PC-9 (cell line): Measurements from ENCODE around the gene EPB41.

Source experiments
- EZH2 ChIP-seq: fragments of 200-600 bp; sonication (generic); IDR thresholded peaks from 2 replicates; pipeline ENCODE4 v1.8.0; 2017; ENCODE audit warnings: antibody characterized with exemption, low read depth
- TF ChIP-seq, protein P1 (sequence below): fragments of 200-600 bp; sonication (generic); conservative IDR thresholded peaks from 2 replicates; pipeline ENCODE4 v1.6.1; 2017; ENCODE audit warnings: mixed run types, antibody characterized with exemption, mild to moderate bottlenecking, moderate library complexity

DNA sequence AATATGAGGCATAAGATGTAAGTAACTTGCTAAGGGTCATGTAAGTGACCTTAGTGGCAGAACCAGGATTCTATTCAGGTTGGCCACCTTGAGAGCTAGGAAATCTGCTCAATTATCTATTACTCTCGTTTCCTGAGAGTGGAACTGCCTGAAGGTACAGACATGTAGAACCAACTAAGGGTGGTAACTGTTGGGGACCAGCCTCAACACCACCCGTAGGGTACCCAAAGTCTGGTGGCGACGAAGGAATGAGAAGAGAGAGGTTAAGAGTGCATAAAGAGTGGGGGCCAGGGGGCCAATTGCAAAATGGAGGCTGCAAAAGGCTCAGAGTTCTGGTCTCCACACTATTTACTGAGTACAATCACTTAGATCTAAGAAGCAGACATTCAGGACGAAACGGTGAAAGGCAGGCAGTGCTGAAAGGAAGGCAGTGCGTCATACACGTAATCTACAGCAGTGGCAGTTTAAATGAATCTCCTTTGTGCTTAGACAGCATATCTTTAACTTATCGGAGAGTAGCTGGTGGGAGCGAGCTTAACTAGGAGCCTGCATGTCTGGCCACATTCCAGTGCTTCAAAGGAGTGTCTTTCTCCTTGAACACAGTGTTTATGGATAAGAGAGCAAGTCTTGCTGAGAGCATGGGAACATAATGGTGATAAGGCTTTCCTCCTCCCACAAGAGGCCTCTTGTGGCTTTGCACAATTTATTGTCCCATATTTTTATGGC, 242.3 kb downstream of the EPB41 start:
- TF ChIP-seq, protein P1, sequence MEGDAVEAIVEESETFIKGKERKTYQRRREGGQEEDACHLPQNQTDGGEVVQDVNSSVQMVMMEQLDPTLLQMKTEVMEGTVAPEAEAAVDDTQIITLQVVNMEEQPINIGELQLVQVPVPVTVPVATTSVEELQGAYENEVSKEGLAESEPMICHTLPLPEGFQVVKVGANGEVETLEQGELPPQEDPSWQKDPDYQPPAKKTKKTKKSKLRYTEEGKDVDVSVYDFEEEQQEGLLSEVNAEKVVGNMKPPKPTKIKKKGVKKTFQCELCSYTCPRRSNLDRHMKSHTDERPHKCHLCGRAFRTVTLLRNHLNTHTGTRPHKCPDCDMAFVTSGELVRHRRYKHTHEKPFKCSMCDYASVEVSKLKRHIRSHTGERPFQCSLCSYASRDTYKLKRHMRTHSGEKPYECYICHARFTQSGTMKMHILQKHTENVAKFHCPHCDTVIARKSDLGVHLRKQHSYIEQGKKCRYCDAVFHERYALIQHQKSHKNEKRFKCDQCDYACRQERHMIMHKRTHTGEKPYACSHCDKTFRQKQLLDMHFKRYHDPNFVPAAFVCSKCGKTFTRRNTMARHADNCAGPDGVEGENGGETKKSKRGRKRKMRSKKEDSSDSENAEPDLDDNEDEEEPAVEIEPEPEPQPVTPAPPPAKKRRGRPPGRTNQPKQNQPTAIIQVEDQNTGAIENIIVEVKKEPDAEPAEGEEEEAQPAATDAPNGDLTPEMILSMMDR = no peak
- TF ChIP-seq EZH2 = no peak
